ENCODE results near the gene PAF1. TPM values are rescaled to one million over a fixed set of nuclear protein-coding genes. Genes with fewer than 3 reads are reported as not detected.

PAF1 gene
- total and polyA plus RNA-seq, 2 of the 13 experiments (the other 11 are each of a cell fraction or from before 2014, with no cell fraction given): 30.2 to 31.1 TPM

DNA sequence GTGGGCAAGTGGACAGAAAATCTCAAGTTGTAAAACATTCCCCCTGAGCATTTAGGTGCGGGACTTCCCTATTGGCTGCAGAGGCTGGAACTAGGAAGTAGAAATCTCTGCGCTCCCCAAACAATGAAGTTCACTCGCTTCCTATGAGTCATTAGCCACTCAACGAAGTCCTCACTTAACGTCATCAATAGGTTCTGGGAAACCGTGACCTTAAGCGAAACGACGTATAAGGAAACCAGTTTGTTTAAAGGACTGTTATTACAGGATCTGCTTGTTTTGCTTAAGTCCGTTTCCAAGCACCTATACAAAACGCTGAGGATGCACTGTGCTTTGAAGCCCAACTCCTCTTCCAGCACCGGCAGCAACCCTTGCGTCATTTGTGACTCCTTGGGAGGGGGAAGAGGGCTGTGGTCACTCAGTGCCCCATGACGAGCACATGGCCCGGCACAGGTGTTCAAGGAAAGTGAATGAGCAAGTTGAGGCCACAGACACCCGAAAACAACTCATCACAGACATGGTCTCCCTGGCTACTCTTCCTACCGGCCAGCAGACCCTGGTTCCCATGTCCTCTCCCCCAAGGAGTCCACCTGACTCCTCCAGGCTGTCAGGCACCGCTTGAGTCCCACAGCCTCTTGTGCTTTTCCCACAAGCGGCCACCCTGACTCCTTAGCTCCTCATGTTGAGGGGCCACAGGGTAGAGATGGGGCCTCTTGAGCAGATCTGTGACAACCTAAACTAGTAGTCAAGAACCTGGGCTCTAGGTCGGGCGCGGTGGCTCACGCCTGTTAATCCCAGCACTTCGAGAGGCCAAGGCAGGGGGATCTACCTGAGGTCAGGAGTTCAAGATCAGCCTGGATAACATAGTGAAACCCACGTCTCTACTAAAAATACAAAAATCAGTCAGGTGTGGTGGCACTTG, 40.0 kb upstream of the PAF1 start (continued):
- peak; percentile 7 to 47; a peak in 2 of 4 replicates for TF ChIP-seq MAFK (conservative IDR thresholded peaks at IDR 0.05 in 1 of 2, IDR thresholded peaks at IDR 0.05 in 1 of 2; ENCODE audit: low read length in 2 of 2)
- no peak for TF ChIP-seq ZNF614 (CRISPR knock-in tag; IDR thresholded peaks at IDR 0.05; ENCODE audit: borderline replicate concordance)
- peak; percentile 80 for TF ChIP-seq CREB1 (IDR thresholded peaks at IDR 0.05)
- peak; percentile 59; the same call in 1 of the 2 replicates for TF ChIP-seq CREB1 (CRISPR knock-in tag; IDR thresholded peaks at IDR 0.05)
- TF ChIP-seq POLR2G (IDR thresholded peaks at IDR 0.05; ENCODE audit: low read depth, low read length): peak; percentile 59
- TF ChIP-seq MAFF (IDR thresholded peaks at IDR 0.05; ENCODE audit: low read depth, low read length): 0 out of 2 replicates have a peak, but pooled peaks have one; percentile 26
- no peak for TF ChIP-seq MAF1 (CRISPR knock-in tag; IDR thresholded peaks at IDR 0.05; ENCODE audit: borderline replicate concordance)
- TF ChIP-seq FOSL2 (CRISPR knock-in tag; IDR thresholded peaks at IDR 0.05): peak; percentile 88

DNA sequence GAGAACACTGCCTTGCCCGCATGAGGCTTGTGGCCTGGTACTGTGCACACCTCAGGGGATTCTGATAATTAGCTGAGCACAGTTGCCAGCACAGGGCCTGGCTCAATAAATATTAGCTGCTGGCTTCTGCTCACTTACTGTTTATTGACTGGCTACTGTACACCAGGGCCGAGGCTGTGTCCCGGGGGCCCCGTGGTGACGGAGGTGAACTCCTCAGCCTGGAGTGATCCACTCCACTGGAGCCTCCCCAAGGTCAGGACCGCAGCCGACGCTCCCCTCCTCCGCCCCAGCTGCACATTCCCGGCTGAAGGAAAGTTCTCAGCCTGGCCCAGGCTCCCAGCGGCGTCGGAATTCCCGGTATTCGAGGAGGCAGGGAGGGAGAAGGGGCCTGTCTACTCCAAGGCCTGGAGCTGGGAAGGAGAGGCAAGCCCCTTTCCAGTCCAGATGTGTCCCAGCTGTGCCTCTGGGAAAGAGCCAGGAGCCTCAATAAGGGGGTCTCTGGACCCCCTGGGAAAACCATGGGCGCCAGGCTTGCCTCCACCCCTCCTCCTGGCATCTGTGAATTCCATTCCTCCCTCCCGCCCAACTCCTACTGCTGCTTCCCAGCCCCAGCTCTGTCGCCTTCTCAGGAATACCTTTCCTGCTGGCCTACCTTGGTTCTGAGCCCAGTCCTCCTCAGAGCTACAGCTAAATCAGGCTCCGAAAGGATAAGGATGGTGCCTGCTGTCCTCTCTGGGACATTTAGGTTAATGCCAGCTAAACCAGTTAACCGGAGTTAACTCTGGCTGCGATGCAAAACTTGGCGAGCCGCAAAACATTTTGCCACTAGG, 37.6 kb upstream of the PAF1 start:
- 6% methylated on average over 15 of the region's 23 CpGs for WGBS (ENCODE audit: low lambda C conversion rate)
- in situ Hi-C loops (cut with HindIII; ENCODE audit: extremely low pct_ligation_motif_present, low pct_unique_long_range_greater_than_20kb) (no loop called here), intact Hi-C loops (cut with micrococcal nuclease; ENCODE audit: unreplicated experiment) (no loop called here)
- FAIRE-seq (peak; percentile 53), DNase-seq (ENCODE audit: low spot score) (peak; percentile 66), ATAC-seq (peak; percentile 80)
- Histone ChIP-seq H2AFZ (ENCODE audit: low read length) (peak overlapping the region; percentile 69), H3K36me3 (replicated peaks in 1 of 2; ENCODE audit: control insufficient read depth in 1 of 2, insufficient read depth in 2 of 2, low read length in 2 of 2) (peaks cover 6 to 13% of the 10 kb centered on the region in 2 experiments; a peak in 4 of 5 replicates), H4K20me1 (ENCODE audit: insufficient read depth, low read length) (peaks cover 7% of the 10 kb centered on the region), H3K4me2 (ENCODE audit: low read depth, low read length) (peak overlapping the region; percentile 99), H3K79me2 (ENCODE audit: insufficient read depth, low read length) (peaks cover 2% of the 10 kb centered on the region), H3K4me1 (ENCODE audit: insufficient read depth, low read length) (peaks cover 52% of the 10 kb centered on the region), H3K9ac (ENCODE audit: insufficient read depth, low read depth, low read length) (peak overlapping the region; percentile 70), H3K4me3 (replicated peaks in 1 of 3; ENCODE audit: insufficient read depth in 1 of 3, low read depth in 2 of 3, low read length in 3 of 3) (peak overlapping the region; percentile 33 to 72 (median 52)), H3K9me3 (ENCODE audit: low read length) (no peaks in the 10 kb centered on the region), H3K27me3 (ENCODE audit: control insufficient read depth in 1 of 2, insufficient read depth in 2 of 2, low read length in 2 of 2) (no peaks in the 10 kb centered on the region), H3K27ac (ENCODE audit: extremely low read length, insufficient read depth, low read length) (peak overlapping the region; percentile 62)
- CTCF ChIA-PET (ENCODE audit: low intra/inter-chr PET ratio, low total read pairs): no interaction called here
- no TSS peak for BruUV-seq (replicated peaks)
- POLR2A ChIA-PET: interaction anchor here (0.7 to 5.7 kb wide), 13 partner anchors 7 to 52 kb away, joined by 3 to 44 read pairs (median 16); partner anchors contain the start of genes MED29, PAF1, PLEKHG2 and RPS16
- TF ChIP-seq ATF1 (CRISPR knock-in tag; IDR thresholded peaks at IDR 0.05) (no peak), POLR2A (IDR thresholded peaks at IDR 0.05; ENCODE audit: insufficient read depth in 1 of 2, low read depth in 2 of 2, low read length in 2 of 2) (no peak), ZNF883 (CRISPR knock-in tag; IDR thresholded peaks at IDR 0.05; ENCODE audit: not compliant biosample characterization) (no peak), CREB1 (IDR thresholded peaks at IDR 0.05) (no peak), CREB1 (CRISPR knock-in tag; IDR thresholded peaks at IDR 0.05) (no peak), HCFC1 (IDR thresholded peaks at IDR 0.05; ENCODE audit: low read depth, low read length) (no peak), KLF11 (CRISPR knock-in tag; IDR thresholded peaks at IDR 0.05) (peak; percentile 23; the same call in 1 of the 2 replicates), HDAC2 (CRISPR knock-in tag; IDR thresholded peaks at IDR 0.05) (peak; percentile 48), ETV5 (CRISPR knock-in tag; IDR thresholded peaks at IDR 0.05; ENCODE audit: borderline replicate concordance) (no peak; the same call in 1 of the 2 replicates)
- TF ChIP-seq, protein P1, sequence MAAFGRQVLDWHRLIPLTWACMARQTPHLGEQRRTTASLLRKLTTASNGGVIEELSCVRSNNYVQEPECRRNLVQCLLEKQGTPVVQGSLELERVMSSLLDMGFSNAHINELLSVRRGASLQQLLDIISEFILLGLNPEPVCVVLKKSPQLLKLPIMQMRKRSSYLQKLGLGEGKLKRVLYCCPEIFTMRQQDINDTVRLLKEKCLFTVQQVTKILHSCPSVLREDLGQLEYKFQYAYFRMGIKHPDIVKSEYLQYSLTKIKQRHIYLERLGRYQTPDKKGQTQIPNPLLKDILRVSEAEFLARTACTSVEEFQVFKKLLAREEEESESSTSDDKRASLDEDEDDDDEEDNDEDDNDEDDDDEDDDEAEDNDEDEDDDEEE (CRISPR knock-in tag; IDR thresholded peaks at IDR 0.05): no peak
- TF ChIP-seq, protein P2, sequence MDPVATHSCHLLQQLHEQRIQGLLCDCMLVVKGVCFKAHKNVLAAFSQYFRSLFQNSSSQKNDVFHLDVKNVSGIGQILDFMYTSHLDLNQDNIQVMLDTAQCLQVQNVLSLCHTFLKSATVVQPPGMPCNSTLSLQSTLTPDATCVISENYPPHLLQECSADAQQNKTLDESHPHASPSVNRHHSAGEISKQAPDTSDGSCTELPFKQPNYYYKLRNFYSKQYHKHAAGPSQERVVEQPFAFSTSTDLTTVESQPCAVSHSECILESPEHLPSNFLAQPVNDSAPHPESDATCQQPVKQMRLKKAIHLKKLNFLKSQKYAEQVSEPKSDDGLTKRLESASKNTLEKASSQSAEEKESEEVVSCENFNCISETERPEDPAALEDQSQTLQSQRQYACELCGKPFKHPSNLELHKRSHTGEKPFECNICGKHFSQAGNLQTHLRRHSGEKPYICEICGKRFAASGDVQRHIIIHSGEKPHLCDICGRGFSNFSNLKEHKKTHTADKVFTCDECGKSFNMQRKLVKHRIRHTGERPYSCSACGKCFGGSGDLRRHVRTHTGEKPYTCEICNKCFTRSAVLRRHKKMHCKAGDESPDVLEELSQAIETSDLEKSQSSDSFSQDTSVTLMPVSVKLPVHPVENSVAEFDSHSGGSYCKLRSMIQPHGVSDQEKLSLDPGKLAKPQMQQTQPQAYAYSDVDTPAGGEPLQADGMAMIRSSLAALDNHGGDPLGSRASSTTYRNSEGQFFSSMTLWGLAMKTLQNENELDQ (CRISPR knock-in tag; IDR thresholded peaks at IDR 0.05; ENCODE audit: borderline replicate concordance): no peak

Data from HepG2 (cell line).